Endothelial cell of umbilical vein (primary cell): Measurements from ENCODE around the gene PCP2. TPM values are rescaled to one million over a fixed set of nuclear protein-coding genes. Genes with fewer than 3 reads are reported as not detected.
A peak's percentile ranks its signal among the peaks of the same experiment; 100 is the strongest.

Experiments used
- BruUV-seq: library from RNA; stranded (reverse); fragments of 400-500 nt; replicated peaks from 2 replicates; lab custom pipeline; 2021; lab: Mats Ljungman, UMichigan
- CTCF ChIA-PET: fragments of 300-600, 350-600 bp; sonication (Branson Sonifier 250); formaldehyde crosslinking; loops from one replicate; lab custom pipeline; 2021; ENCODE audit warnings: antibody characterized with exemption, inconsistent platforms; lab: Charles Lee
- POLR2A ChIA-PET: fragments of 300-600, 350-600 bp; sonication (Branson Sonifier 250); formaldehyde crosslinking; loops from one replicate; lab custom pipeline; 2021; ENCODE audit warnings: antibody characterized with exemption, inconsistent platforms; lab: Charles Lee
- DNase-seq: peaks from one replicate; pipeline ENCODE4 v3.0.0-alpha.2; 2011; ENCODE audit warnings: low read depth, low spot score
- FAIRE-seq: peaks from 2 replicates; lab custom pipeline; 2011; peaks lifted over from hg19 to GRCh38; lab: Jason Lieb, UNC
- H2AFZ ChIP-seq: 2 replicates; pipeline ENCODE4 v1.6.0; 2012; ENCODE audit warnings: low read depth, low read length, control low read depth, inconsistent platforms
- H3K27ac ChIP-seq: 2 replicates; pipeline ENCODE4 v1.5.1; 2011; ENCODE audit warnings: low read depth, mild to moderate bottlenecking, control low read depth, low read length, moderate library complexity; ENCODE audit not compliant: insufficient read depth
- H3K27me3 ChIP-seq, 2 experiments: 2 replicates each; pipeline versions ENCODE4 v1.6.0 to v1.6.1; 2011; ENCODE audit warnings: low read length in 2 of 2, mixed read lengths in 1 of 2; ENCODE audit not compliant: control insufficient read depth in 2 of 2, insufficient read depth in 2 of 2
- H3K36me3 ChIP-seq, 2 experiments: 2 replicates in 1 of 2; 3 replicates in 1 of 2; pipeline ENCODE4 v1.5.1; 2011; ENCODE audit warnings: low read length in 2 of 2, mild to moderate bottlenecking in 1 of 2, moderate library complexity in 1 of 2; ENCODE audit not compliant: control insufficient read depth in 2 of 2, insufficient read depth in 2 of 2; ENCODE audit errors: extremely low read depth in 1 of 2
- H3K4me1 ChIP-seq: 3 replicates; pipeline ENCODE4 v1.5.1; 2011; ENCODE audit warnings: mild to moderate bottlenecking, low read length; ENCODE audit not compliant: control insufficient read depth, insufficient read depth; ENCODE audit errors: extremely low read depth
- H3K4me2 ChIP-seq: 2 replicates; pipeline ENCODE4 v1.6.1; 2011; ENCODE audit warnings: low read length, control low read depth, mixed read lengths; ENCODE audit not compliant: insufficient read depth
- H3K4me3 ChIP-seq, 3 experiments: fragments of 200-600 bp in 1 of 3; sonication (generic), shearing (Covaris generic) in 1 of 3; replicated peaks in 1 of 3; 2 replicates each; pipeline ENCODE4 v1.5.1; 2011 to 2016; ENCODE audit warnings: control low read depth in 3 of 3, low read length in 3 of 3, mild to moderate bottlenecking in 2 of 3, inconsistent platforms in 1 of 3, low read depth in 1 of 3, moderate library complexity in 1 of 3; ENCODE audit not compliant: insufficient read depth in 1 of 3
- H3K79me2 ChIP-seq: 2 replicates; pipeline ENCODE4 v1.6.0; 2012; ENCODE audit warnings: low read length, inconsistent platforms; ENCODE audit not compliant: control insufficient read depth, insufficient read depth
- H3K9ac ChIP-seq: replicated peaks from 2 replicates; pipeline ENCODE3; 2011; ENCODE audit warnings: low read length, control low read depth; ENCODE audit not compliant: insufficient read depth; ENCODE audit errors: extremely low read depth
- H3K9me1 ChIP-seq: replicated peaks from 3 replicates; pipeline ENCODE4 v1.6.0; 2011; ENCODE audit warnings: mild to moderate bottlenecking, low read length; ENCODE audit not compliant: control insufficient read depth, insufficient read depth; ENCODE audit errors: extremely low read depth
- H3K9me3 ChIP-seq: replicated peaks from 2 replicates; pipeline ENCODE4 v1.5.1; 2012; ENCODE audit warnings: low read length, inconsistent platforms; ENCODE audit not compliant: control insufficient read depth, insufficient read depth
- H4K20me1 ChIP-seq: replicated peaks from 2 replicates; pipeline ENCODE3; 2011; ENCODE audit warnings: mild to moderate bottlenecking, low read length; ENCODE audit not compliant: control insufficient read depth, insufficient read depth; ENCODE audit errors: extremely low read depth
- GATA2 ChIP-seq: IDR thresholded peaks from 2 replicates; pipeline ENCODE4 v1.7.0; 2011; ENCODE audit warnings: low read depth, mild to moderate bottlenecking, moderate library complexity, mixed read lengths, low read length; ENCODE audit not compliant: insufficient read length, insufficient read depth
- POLR2AphosphoS5 ChIP-seq: IDR thresholded peaks from 2 replicates; pipeline ENCODE4 v1.6.1; 2012; ENCODE audit warnings: low read depth, mild to moderate bottlenecking, control low read depth, low read length, moderate library complexity; ENCODE audit not compliant: insufficient read depth
- dilution Hi-C: fragments of 300-500 bp; cut with MboI; formaldehyde crosslinking; loops from one replicate; pipeline ENCODE4 v1.15.0; 2019; ENCODE audit warnings: low sequenced_read_pairs; ENCODE audit not compliant: extremely low pct_ligation_motif_present
- intact Hi-C: fragments of 100-400 bp; cut with micrococcal nuclease; formaldehyde crosslinking; loops from one replicate; pipeline ENCODE4 v1.10.0; 2022
- polyA plus RNA-seq, 4 experiments: library from polyadenylated mRNA; depleted of rRNA in 3 of 4; stranded (reverse) in 3 of 4; unstranded in 1 of 4; fragments of >200 nt; gene quantifications; 2 replicates each; pipeline versions ENCODE4 v1.2.1 to v1.2.3, GENCODE V29; 2011 to 2012; ENCODE audit warnings: missing spikeins in 1 of 4
- total RNA-seq: library from RNA; stranded (reverse); gene quantifications from 2 replicates; pipeline ENCODE4 v1.2.3, GENCODE V29; 2021
- TF ChIP-seq, protein P1 (sequence below), 2 donors: IDR thresholded peaks; 1 replicate in 1 of 2; 2 replicates in 1 of 2; pipeline ENCODE4 v1.5.1; 2011; ENCODE audit warnings: low read length in 2 of 2, mild to moderate bottlenecking in 2 of 2, moderate library complexity in 2 of 2, control low read depth in 1 of 2, inconsistent platforms in 1 of 2, low read depth in 1 of 2; ENCODE audit not compliant: insufficient read depth in 1 of 2; ENCODE audit errors: extremely low read depth in 1 of 2

PCP2 gene
- total and polyA plus RNA-seq, 2 donors (not counting 3 experiments of a cell fraction or from before 2014, with no cell fraction given), result not detected

- Histone ChIP-seq H3K9me3 (no peaks in the 10 kb centered on the region), H3K4me1 (peaks cover 7% of the 10 kb centered on the region), H4K20me1 (no peaks in the 10 kb centered on the region), H3K36me3 (peaks cover 0 to 3% of the 10 kb centered on the region in 2 experiments), H2AFZ (peak overlapping the region; percentile 45), H3K27me3 (peaks cover 0 to under 1% of the 10 kb centered on the region in 2 experiments), H3K4me3 (peak overlapping the region; percentile 72 to 100 (median 79)), H3K27ac (peak overlapping the region; percentile 65), H3K9ac (peak overlapping the region; percentile 92), H3K9me1 (no peaks in the 10 kb centered on the region), H3K4me2 (peak overlapping the region; percentile 65), H3K79me2 (peaks cover 21% of the 10 kb centered on the region)
- DNase-seq, result peak; percentile 62
- ChIA-PET POLR2A (no interaction called here), CTCF (interaction anchor here (0.6 to 2.5 kb wide), 61 partner anchors 11 to 582 kb away, joined by 3 to 137 read pairs (median 4); partner anchors contain the start of genes CLEC4G, LRRC8E, MAP2K7 and MCOLN1)
- dilution Hi-C loops, result no loop called here
- intact Hi-C loops, result loop anchor here (1.0 to 5.0 kb wide), 4 partner anchors 53 to 241 kb away; partner anchors contain the start of genes PET100, SNAPC2 and XAB2
- no TSS peak for BruUV-seq
- TF ChIP-seq GATA2 (no peak), POLR2AphosphoS5 (no peak)
- TF ChIP-seq, protein P1, sequence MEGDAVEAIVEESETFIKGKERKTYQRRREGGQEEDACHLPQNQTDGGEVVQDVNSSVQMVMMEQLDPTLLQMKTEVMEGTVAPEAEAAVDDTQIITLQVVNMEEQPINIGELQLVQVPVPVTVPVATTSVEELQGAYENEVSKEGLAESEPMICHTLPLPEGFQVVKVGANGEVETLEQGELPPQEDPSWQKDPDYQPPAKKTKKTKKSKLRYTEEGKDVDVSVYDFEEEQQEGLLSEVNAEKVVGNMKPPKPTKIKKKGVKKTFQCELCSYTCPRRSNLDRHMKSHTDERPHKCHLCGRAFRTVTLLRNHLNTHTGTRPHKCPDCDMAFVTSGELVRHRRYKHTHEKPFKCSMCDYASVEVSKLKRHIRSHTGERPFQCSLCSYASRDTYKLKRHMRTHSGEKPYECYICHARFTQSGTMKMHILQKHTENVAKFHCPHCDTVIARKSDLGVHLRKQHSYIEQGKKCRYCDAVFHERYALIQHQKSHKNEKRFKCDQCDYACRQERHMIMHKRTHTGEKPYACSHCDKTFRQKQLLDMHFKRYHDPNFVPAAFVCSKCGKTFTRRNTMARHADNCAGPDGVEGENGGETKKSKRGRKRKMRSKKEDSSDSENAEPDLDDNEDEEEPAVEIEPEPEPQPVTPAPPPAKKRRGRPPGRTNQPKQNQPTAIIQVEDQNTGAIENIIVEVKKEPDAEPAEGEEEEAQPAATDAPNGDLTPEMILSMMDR (IDR thresholded peaks at IDR 0.05; ENCODE audit: extremely low read depth in 1 of 2, insufficient read depth in 1 of 2, low read depth in 1 of 2, low read length in 2 of 2), result peak; percentile 40 to 72
- peak; percentile 64 for FAIRE-seq
These were observed 48.0 kb upstream of the PCP2 start for GRCh38 chr19:7681340-7682174.
